Suprapubic skin (tissue), 3 donors: ENCODE measurements around the gene ELMOD1.

ENCODE experiments used
- POLR2AphosphoS5 ChIP-seq, 3 donors: sonication (generic); formaldehyde crosslinking; IDR thresholded peaks; one replicate each; pipeline ENCODE4 v1.6.1; 2017; ENCODE audit warnings: antibody characterized with exemption in 3 of 3
- TF ChIP-seq, protein P1 (sequence below), 2 donors: fragments of 200-600 bp in 1 of 2; fragments of 450-650 bp in 1 of 2; sonication (generic) in 1 of 2; IDR thresholded peaks; one replicate each; pipeline ENCODE4 v1.5.1; 2016 to 2019; ENCODE audit warnings: antibody characterized with exemption in 2 of 2, mild to moderate bottlenecking in 1 of 2, moderate library complexity in 1 of 2

DNA sequence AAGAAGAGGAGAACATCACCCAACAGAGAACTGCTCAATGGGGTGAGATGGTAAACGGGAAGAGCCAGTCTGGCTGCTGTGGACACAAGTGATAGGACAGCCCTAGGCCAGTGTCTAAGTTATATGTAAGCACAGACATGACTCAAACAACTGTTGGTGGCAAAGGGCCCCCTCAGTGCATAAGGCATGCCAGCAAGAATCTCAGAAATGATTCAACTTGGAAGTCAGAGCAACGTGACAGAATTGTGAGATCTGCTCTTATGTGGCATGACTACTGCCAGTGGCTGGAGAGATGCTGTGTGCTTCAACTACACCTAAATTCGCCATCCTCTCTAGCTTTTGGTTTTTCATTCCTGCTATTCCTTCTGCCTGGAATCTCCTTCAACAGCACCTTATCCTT lies 113.5 kb downstream of the ELMOD1 start:
- TF ChIP-seq POLR2AphosphoS5 (IDR thresholded peaks at IDR 0.05): no peak
- TF ChIP-seq, protein P1, sequence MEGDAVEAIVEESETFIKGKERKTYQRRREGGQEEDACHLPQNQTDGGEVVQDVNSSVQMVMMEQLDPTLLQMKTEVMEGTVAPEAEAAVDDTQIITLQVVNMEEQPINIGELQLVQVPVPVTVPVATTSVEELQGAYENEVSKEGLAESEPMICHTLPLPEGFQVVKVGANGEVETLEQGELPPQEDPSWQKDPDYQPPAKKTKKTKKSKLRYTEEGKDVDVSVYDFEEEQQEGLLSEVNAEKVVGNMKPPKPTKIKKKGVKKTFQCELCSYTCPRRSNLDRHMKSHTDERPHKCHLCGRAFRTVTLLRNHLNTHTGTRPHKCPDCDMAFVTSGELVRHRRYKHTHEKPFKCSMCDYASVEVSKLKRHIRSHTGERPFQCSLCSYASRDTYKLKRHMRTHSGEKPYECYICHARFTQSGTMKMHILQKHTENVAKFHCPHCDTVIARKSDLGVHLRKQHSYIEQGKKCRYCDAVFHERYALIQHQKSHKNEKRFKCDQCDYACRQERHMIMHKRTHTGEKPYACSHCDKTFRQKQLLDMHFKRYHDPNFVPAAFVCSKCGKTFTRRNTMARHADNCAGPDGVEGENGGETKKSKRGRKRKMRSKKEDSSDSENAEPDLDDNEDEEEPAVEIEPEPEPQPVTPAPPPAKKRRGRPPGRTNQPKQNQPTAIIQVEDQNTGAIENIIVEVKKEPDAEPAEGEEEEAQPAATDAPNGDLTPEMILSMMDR (IDR thresholded peaks at IDR 0.05): no peak
